SK-N-SH treated with all-trans-retinoic acid at 6 μM for 48 hours (cell line): Measurements from ENCODE around the gene LTO1.
A peak's percentile ranks its signal among the peaks of the same experiment; 100 is the strongest.

Experiments
- ATAC-seq: fragments of 200-7000 bp; cut with Tn5 transposase; 3 replicates; pipeline ENCODE4 v1.9.1; 2020; ENCODE audit warnings: mild to moderate bottlenecking, moderate library complexity
- BACH2 ChIP-seq: fragments of 250-450 bp; sonication (Bioruptor Pico); IDR thresholded peaks from 2 replicates; pipeline ENCODE4 v1.9.0; 2021; ENCODE audit warnings: mild to moderate bottlenecking, borderline replicate concordance
- CREB5 ChIP-seq: fragments of 250-450 bp; sonication (Bioruptor Pico); IDR thresholded peaks from 2 replicates; pipeline ENCODE4 v1.5.1; 2020; ENCODE audit warnings: low read depth, mild to moderate bottlenecking, moderate library complexity
- CSDC2 ChIP-seq: fragments of 250-450 bp; sonication (Bioruptor Pico); IDR thresholded peaks from 2 replicates; pipeline ENCODE4 v1.5.0; 2020; ENCODE audit warnings: mild to moderate bottlenecking, moderate library complexity
- ESRRG ChIP-seq: fragments of 250-450 bp; sonication (Bioruptor Pico); IDR thresholded peaks from 2 replicates; pipeline ENCODE4 v1.6.1; 2021; ENCODE audit warnings: mild to moderate bottlenecking
- GLIS3 ChIP-seq: fragments of 250-450 bp; sonication (Bioruptor Pico); IDR thresholded peaks from 2 replicates; pipeline ENCODE4 v1.5.0; 2020; ENCODE audit warnings: mild to moderate bottlenecking, moderate library complexity
- ISL1 ChIP-seq: fragments of 250-450 bp; sonication (Bioruptor Pico); IDR thresholded peaks from 2 replicates; pipeline ENCODE4 v2.1.2; 2022; ENCODE audit warnings: mild to moderate bottlenecking, moderate library complexity
- OSR1 ChIP-seq: fragments of 250-450 bp; sonication (Bioruptor Pico); IDR thresholded peaks from 2 replicates; pipeline ENCODE4 v1.8.0; 2022; ENCODE audit warnings: moderate library complexity, mild to moderate bottlenecking, inconsistent platforms
- PPARA ChIP-seq: fragments of 250-450 bp; sonication (Bioruptor Pico); IDR thresholded peaks from 2 replicates; pipeline ENCODE4 v1.5.0; 2020; ENCODE audit warnings: mild to moderate bottlenecking, borderline replicate concordance
- RARB ChIP-seq: fragments of 250-450 bp; sonication (Bioruptor Pico); IDR thresholded peaks from 2 replicates; pipeline ENCODE4 v1.8.0; 2021; ENCODE audit warnings: mild to moderate bottlenecking, moderate library complexity
- SNAI2 ChIP-seq: fragments of 250-450 bp; sonication (Bioruptor Pico); IDR thresholded peaks from 2 replicates; pipeline ENCODE4 v1.5.0; 2020; ENCODE audit warnings: mild to moderate bottlenecking, moderate library complexity
- TCF4 ChIP-seq: fragments of 250-450 bp; sonication (Bioruptor Pico); IDR thresholded peaks from 2 replicates; pipeline ENCODE4 v1.8.0; 2021; ENCODE audit warnings: mild to moderate bottlenecking, moderate library complexity, borderline replicate concordance
- ZFP3 ChIP-seq: fragments of 250-450 bp; sonication (Bioruptor Pico); IDR thresholded peaks from 2 replicates; pipeline ENCODE4 v1.5.0; 2020; ENCODE audit warnings: mild to moderate bottlenecking, moderate library complexity
- ZFP30 ChIP-seq: fragments of 450-650 bp; formaldehyde crosslinking; IDR thresholded peaks from 2 replicates; pipeline ENCODE4 v1.5.0; 2022; ENCODE audit warnings: mild to moderate bottlenecking, moderate library complexity
- ZNF565 ChIP-seq: fragments of 450-650 bp; formaldehyde crosslinking; conservative IDR thresholded peaks from 2 replicates; pipeline ENCODE4 v1.5.0; 2020; ENCODE audit warnings: low read depth, mild to moderate bottlenecking, moderate library complexity
- ZNF70 ChIP-seq: fragments of 450-650 bp; formaldehyde crosslinking; IDR thresholded peaks from 2 replicates; pipeline ENCODE4 v1.5.0; 2020; ENCODE audit warnings: mild to moderate bottlenecking, moderate library complexity
- ZNF8 ChIP-seq: fragments of 450-650 bp; formaldehyde crosslinking; IDR thresholded peaks from 2 replicates; pipeline ENCODE4 v1.5.0; 2020; ENCODE audit warnings: mild to moderate bottlenecking, moderate library complexity
- TF ChIP-seq, protein P1 (sequence below): fragments of 250-450 bp; sonication (Bioruptor Pico); IDR thresholded peaks from 2 replicates; pipeline ENCODE4 v1.5.1; 2021; ENCODE audit warnings: mild to moderate bottlenecking, moderate library complexity
- TF ChIP-seq, protein P2 (sequence below): fragments of 250-450 bp; sonication (Bioruptor Pico); IDR thresholded peaks from 2 replicates; pipeline ENCODE4 v1.8.0; 2021; ENCODE audit warnings: low read depth, mild to moderate bottlenecking, moderate library complexity, borderline replicate concordance
- TF ChIP-seq, protein P3 (sequence below): fragments of 250-450 bp; sonication (Bioruptor Pico); IDR thresholded peaks from 2 replicates; pipeline ENCODE4 v1.5.0; 2020; ENCODE audit warnings: mild to moderate bottlenecking, moderate library complexity

LTO1 gene

DNA sequence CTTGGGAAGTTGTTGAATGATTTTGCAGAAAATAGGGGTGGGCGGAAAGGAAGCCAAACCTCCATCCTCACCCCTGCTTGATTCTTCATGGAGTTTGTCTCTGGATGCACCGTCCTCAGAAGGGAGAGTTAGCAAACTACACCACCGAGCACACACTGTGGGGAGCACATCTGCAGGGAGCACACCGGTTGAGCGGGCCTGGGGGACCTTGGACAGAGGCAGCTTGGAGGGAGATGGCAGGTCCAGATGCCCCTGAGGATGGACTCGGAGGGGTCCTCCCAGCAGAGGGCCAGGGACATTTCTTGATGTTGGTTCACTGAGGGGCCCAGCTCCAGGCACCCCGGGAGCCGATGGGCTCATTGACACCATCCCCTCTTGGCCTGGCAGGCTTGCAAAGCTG, 43.8 kb upstream of the LTO1 start:
- no peak for ATAC-seq
- TF ChIP-seq CSDC2 (no peak), ZNF70 (CRISPR knock-in tag) (no peak), ESRRG (CRISPR knock-in tag) (no peak), ZFP3 (CRISPR knock-in tag) (no peak), ZNF8 (CRISPR knock-in tag) (no peak), TCF4 (CRISPR knock-in tag) (no peak), ISL1 (CRISPR knock-in tag) (no peak)
- TF ChIP-seq, protein P1, sequence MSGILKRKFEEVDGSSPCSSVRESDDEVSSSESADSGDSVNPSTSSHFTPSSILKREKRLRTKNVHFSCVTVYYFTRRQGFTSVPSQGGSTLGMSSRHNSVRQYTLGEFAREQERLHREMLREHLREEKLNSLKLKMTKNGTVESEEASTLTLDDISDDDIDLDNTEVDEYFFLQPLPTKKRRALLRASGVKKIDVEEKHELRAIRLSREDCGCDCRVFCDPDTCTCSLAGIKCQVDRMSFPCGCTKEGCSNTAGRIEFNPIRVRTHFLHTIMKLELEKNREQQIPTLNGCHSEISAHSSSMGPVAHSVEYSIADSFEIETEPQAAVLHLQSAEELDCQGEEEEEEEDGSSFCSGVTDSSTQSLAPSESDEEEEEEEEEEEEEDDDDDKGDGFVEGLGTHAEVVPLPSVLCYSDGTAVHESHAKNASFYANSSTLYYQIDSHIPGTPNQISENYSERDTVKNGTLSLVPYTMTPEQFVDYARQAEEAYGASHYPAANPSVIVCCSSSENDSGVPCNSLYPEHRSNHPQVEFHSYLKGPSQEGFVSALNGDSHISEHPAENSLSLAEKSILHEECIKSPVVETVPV, result no peak
- TF ChIP-seq, protein P2, sequence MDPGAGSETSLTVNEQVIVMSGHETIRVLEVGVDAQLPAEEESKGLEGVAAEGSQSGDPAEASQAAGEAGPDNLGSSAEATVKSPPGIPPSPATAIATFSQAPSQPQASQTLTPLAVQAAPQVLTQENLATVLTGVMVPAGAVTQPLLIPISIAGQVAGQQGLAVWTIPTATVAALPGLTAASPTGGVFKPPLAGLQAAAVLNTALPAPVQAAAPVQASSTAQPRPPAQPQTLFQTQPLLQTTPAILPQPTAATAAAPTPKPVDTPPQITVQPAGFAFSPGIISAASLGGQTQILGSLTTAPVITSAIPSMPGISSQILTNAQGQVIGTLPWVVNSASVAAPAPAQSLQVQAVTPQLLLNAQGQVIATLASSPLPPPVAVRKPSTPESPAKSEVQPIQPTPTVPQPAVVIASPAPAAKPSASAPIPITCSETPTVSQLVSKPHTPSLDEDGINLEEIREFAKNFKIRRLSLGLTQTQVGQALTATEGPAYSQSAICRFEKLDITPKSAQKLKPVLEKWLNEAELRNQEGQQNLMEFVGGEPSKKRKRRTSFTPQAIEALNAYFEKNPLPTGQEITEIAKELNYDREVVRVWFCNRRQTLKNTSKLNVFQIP (CRISPR knock-in tag), result no peak

- peak; percentile 75 for ATAC-seq
- no peak for TF ChIP-seq GLIS3
- no peak for TF ChIP-seq CREB5 (CRISPR knock-in tag)
- TF ChIP-seq OSR1 (CRISPR knock-in tag), result no peak
- TF ChIP-seq, protein P2 (CRISPR knock-in tag), result no peak
- no peak for TF ChIP-seq CSDC2
- TF ChIP-seq, protein P1, result no peak
- TF ChIP-seq, all 23 proteins: peak for 0
Measured at GRCh38 chr11:69718147-69718546, 43.0 kb upstream of the LTO1 start.

- ATAC-seq, result no peak
- TF ChIP-seq ZFP30 (CRISPR knock-in tag) (no peak), ZFP3 (CRISPR knock-in tag) (no peak), ZNF8 (CRISPR knock-in tag) (no peak), OSR1 (CRISPR knock-in tag) (no peak), GLIS3 (no peak), BACH2 (CRISPR knock-in tag) (no peak), SNAI2 (CRISPR knock-in tag) (no peak), ZNF70 (CRISPR knock-in tag) (no peak)
Measured at GRCh38 chr11:69716891-69717747, 42.0 kb upstream of the LTO1 start.

- ATAC-seq, result no peak
- TF ChIP-seq RARB, result no peak
- no peak for TF ChIP-seq GLIS3
- TF ChIP-seq CREB5 (CRISPR knock-in tag), result no peak
- no peak for TF ChIP-seq ISL1 (CRISPR knock-in tag)
- no peak for TF ChIP-seq ESRRG (CRISPR knock-in tag)
- no peak for TF ChIP-seq TCF4 (CRISPR knock-in tag)
- no peak for TF ChIP-seq ZNF70 (CRISPR knock-in tag)
- no peak for TF ChIP-seq BACH2 (CRISPR knock-in tag)
- no peak for TF ChIP-seq ZFP3 (CRISPR knock-in tag)
- TF ChIP-seq PPARA (CRISPR knock-in tag), result no peak
- TF ChIP-seq, protein P1, result no peak
- TF ChIP-seq, protein P3, sequence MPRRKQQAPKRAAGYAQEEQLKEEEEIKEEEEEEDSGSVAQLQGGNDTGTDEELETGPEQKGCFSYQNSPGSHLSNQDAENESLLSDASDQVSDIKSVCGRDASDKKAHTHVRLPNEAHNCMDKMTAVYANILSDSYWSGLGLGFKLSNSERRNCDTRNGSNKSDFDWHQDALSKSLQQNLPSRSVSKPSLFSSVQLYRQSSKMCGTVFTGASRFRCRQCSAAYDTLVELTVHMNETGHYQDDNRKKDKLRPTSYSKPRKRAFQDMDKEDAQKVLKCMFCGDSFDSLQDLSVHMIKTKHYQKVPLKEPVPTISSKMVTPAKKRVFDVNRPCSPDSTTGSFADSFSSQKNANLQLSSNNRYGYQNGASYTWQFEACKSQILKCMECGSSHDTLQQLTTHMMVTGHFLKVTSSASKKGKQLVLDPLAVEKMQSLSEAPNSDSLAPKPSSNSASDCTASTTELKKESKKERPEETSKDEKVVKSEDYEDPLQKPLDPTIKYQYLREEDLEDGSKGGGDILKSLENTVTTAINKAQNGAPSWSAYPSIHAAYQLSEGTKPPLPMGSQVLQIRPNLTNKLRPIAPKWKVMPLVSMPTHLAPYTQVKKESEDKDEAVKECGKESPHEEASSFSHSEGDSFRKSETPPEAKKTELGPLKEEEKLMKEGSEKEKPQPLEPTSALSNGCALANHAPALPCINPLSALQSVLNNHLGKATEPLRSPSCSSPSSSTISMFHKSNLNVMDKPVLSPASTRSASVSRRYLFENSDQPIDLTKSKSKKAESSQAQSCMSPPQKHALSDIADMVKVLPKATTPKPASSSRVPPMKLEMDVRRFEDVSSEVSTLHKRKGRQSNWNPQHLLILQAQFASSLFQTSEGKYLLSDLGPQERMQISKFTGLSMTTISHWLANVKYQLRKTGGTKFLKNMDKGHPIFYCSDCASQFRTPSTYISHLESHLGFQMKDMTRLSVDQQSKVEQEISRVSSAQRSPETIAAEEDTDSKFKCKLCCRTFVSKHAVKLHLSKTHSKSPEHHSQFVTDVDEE, result no peak
- TF ChIP-seq ZNF565, result no peak
- no peak for TF ChIP-seq ZFP30 (CRISPR knock-in tag)
Measured at GRCh38 chr11:69716099-69716498, 40.9 kb upstream of the LTO1 start.
